HEK293T (cell line): ENCODE results near the gene ZNF215.
"Not testable (repeated sequence)": the region's sequence is repeated elsewhere in the genome, so short reads cannot be mapped to it uniquely, and the experiment has no call there.

Source experiments
- CTCF ChIA-PET: fragments of 350-600 bp; formaldehyde crosslinking; extraction: SDS; loops from one replicate; lab custom pipeline; 2021; ENCODE audit warnings: antibody characterized with exemption, inconsistent platforms; lab: Yijun Ruan, JAX
- POLR2A ChIA-PET: fragments of 350-600 bp; formaldehyde crosslinking; extraction: SDS; loops from one replicate; lab custom pipeline; 2020; ENCODE audit warnings: antibody characterized with exemption, inconsistent platforms; lab: Yijun Ruan, JAX
- DNase-seq: peaks from one replicate; pipeline ENCODE4 v3.0.0; 2012; ENCODE audit warnings: mixed read lengths; ENCODE audit errors: extremely low spot score
- ARNT ChIP-seq: fragments of 450-650 bp; IDR thresholded peaks from 2 replicates; pipeline ENCODE4 v1.6.1; 2017; ENCODE audit warnings: mild to moderate bottlenecking
- BHLHE40 ChIP-seq: fragments of 450-650 bp; IDR thresholded peaks from 2 replicates; pipeline ENCODE4 v1.6.1; 2016; ENCODE audit warnings: mild to moderate bottlenecking, moderate library complexity, borderline replicate concordance
- CTBP1 ChIP-seq: fragments of 450-650 bp; IDR thresholded peaks from 2 replicates; pipeline ENCODE4 v1.6.1; 2016; ENCODE audit warnings: borderline replicate concordance
- ELF4 ChIP-seq: fragments of 450-650 bp; IDR thresholded peaks from 2 replicates; pipeline ENCODE4 v1.6.1; 2017; ENCODE audit warnings: antibody characterized with exemption
- FOXA1 ChIP-seq: fragments of 450-650 bp; IDR thresholded peaks from 2 replicates; pipeline ENCODE4 v1.6.1; 2016; ENCODE audit warnings: mild to moderate bottlenecking
- FOXK2 ChIP-seq: fragments of 450-650 bp; IDR thresholded peaks from 2 replicates; pipeline ENCODE4 v1.6.1; 2016; ENCODE audit warnings: mild to moderate bottlenecking
- FOXM1 ChIP-seq: fragments of 450-650 bp; IDR thresholded peaks from 2 replicates; pipeline ENCODE4 v1.6.1; 2017; ENCODE audit warnings: mild to moderate bottlenecking, borderline replicate concordance
- HDGF ChIP-seq: fragments of 450-650 bp; IDR thresholded peaks from 2 replicates; pipeline ENCODE4 v1.6.1; 2017; ENCODE audit warnings: antibody characterized with exemption, borderline replicate concordance
- L3MBTL2 ChIP-seq: fragments of 450-650 bp; conservative IDR thresholded peaks from 2 replicates; pipeline ENCODE4 v1.6.1; 2016; ENCODE audit warnings: mild to moderate bottlenecking
- LEF1 ChIP-seq: fragments of 450-650 bp; IDR thresholded peaks from 2 replicates; pipeline ENCODE4 v1.6.1; 2017; ENCODE audit warnings: mild to moderate bottlenecking, borderline replicate concordance
- NFRKB ChIP-seq: fragments of 450-650 bp; IDR thresholded peaks from 2 replicates; pipeline ENCODE4 v1.6.1; 2016; ENCODE audit warnings: mild to moderate bottlenecking, moderate library complexity
- SP1 ChIP-seq: fragments of 450-650 bp; IDR thresholded peaks from 2 replicates; pipeline ENCODE4 v1.6.1; 2017
- SUZ12 ChIP-seq: fragments of 450-650 bp; IDR thresholded peaks from 2 replicates; pipeline ENCODE4 v1.6.1; 2016; ENCODE audit warnings: mild to moderate bottlenecking
- TARDBP ChIP-seq: fragments of 450-650 bp; IDR thresholded peaks from 2 replicates; pipeline ENCODE4 v1.6.1; 2016
- ZNF384 ChIP-seq: fragments of 450-650 bp; IDR thresholded peaks from 2 replicates; pipeline ENCODE4 v1.6.1; 2016
- TF ChIP-seq, protein P1 (sequence below): fragments of 450-650 bp; IDR thresholded peaks from 2 replicates; pipeline ENCODE4 v1.6.1; 2016

The ZNF215 gene

DNA sequence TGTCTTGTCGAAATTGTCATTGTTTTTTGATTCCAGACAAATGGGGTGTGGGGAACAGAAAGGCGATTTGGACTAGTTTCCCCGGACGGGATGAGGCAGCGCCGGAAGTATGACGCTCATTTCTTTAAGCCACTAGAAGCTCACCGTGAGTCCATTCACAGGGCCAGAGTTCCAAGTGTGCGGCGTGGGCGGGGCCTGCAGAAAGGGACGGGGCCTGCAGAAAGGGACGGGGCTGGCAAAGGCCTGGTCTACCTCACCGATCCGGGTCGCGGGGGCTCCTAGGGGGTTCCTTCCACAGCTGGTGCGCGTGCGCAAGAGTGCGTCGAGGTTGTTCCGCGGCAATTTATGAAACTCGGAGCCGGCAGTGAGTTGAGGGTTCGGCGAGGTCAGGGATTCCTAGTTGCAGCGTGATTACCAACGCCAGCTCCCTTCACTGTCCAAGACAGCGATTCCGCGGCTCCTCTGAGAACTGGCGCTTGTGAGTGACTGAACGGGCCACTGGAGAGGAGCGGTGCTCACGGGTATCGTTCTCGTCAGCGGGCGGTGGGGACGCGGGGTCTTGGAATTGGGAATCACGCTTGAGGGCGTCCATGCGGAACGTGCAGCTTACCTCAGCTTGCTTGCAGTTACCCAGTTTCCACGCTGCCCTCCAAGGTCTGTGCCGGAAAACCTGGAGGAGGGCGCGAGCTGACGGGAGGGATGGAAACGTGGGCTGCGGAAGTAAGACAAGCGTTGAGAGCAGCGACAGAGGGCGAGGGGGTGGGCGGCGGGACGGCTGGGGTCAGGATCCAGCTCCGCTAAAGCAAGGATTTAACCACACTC lies at the start of gene ZNF215:
Gene ZNF215 (plus strand): TSS at position 219 of the 822 bp plus-strand sequence. CDS start 5,847 bp downstream, outside the sequence.
- peak; percentile 86 for DNase-seq
- ChIA-PET POLR2A (interaction anchor here (1.0 to 1.5 kb wide), 11 partner anchors 13 to 588 kb away, joined by 3 to 8 read pairs (median 4); partner anchors contain the start of genes NLRP14, PPFIBP2 and ZNF214), CTCF (interaction anchor here (0.6 kb wide), 1 partner anchor 249 kb away, joined by 5 read pairs; no protein-coding TSS in a partner anchor)
- TF ChIP-seq ELF4 (no peak), SP1 (no peak), BHLHE40 (no peak), SUZ12 (no peak), TARDBP (no peak), L3MBTL2 (peak; percentile 83)

DNA sequence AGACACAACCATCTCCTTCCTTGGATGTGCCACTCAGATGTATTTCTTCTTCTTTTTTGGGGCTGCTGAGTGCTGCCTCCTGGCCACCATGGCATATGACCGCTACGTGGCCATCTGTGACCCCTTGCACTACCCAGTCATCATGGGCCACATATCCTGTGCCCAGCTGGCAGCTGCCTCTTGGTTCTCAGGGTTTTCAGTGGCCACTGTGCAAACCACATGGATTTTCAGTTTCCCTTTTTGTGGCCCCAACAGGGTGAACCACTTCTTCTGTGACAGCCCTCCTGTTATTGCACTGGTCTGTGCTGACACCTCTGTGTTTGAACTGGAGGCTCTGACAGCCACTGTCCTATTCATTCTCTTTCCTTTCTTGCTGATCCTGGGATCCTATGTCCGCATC lies 49.3 kb upstream of the ZNF215 start:
- DNase-seq: no peak
- ChIA-PET POLR2A (no interaction called here), CTCF (no interaction called here)
- TF ChIP-seq BHLHE40: no peak

GRCh38 chr11:6882751-6883150 lies 43.5 kb upstream of the ZNF215 start:
- DNase-seq: no peak
- ChIA-PET CTCF (no interaction called here), POLR2A (no interaction called here)
- no peak for TF ChIP-seq FOXA1
- TF ChIP-seq CTBP1: no peak
- TF ChIP-seq TARDBP: no peak
- TF ChIP-seq SUZ12: no peak
- TF ChIP-seq SP1: no peak
- no peak for TF ChIP-seq L3MBTL2
- TF ChIP-seq, protein P1, sequence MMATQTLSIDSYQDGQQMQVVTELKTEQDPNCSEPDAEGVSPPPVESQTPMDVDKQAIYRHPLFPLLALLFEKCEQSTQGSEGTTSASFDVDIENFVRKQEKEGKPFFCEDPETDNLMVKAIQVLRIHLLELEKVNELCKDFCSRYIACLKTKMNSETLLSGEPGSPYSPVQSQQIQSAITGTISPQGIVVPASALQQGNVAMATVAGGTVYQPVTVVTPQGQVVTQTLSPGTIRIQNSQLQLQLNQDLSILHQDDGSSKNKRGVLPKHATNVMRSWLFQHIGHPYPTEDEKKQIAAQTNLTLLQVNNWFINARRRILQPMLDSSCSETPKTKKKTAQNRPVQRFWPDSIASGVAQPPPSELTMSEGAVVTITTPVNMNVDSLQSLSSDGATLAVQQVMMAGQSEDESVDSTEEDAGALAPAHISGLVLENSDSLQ: no peak
- no peak for TF ChIP-seq FOXK2
- TF ChIP-seq HDGF: no peak
- TF ChIP-seq ELF4: no peak
- TF ChIP-seq FOXM1: no peak
- TF ChIP-seq ZNF384: no peak
- no peak for TF ChIP-seq BHLHE40
- TF ChIP-seq LEF1: no peak
- no peak for TF ChIP-seq NFRKB
- TF ChIP-seq ARNT: no peak

- POLR2A ChIA-PET, CTCF ChIA-PET, DNase-seq: not testable (repeated sequence)
Observed at GRCh38 chr11:6887711-6888110, 38.5 kb upstream of the ZNF215 start.

GRCh38 chr11:6888830-6889229 lies 37.4 kb upstream of the ZNF215 start:
- no peak for DNase-seq
- POLR2A ChIA-PET: no interaction called here
- no peak for TF ChIP-seq ELF4
- TF ChIP-seq NFRKB: no peak
- no peak for TF ChIP-seq FOXM1
- TF ChIP-seq SUZ12: no peak
- no peak for TF ChIP-seq LEF1
- no peak for TF ChIP-seq TARDBP
- no peak for TF ChIP-seq ARNT
- no peak for TF ChIP-seq L3MBTL2
- no peak for TF ChIP-seq HDGF
- TF ChIP-seq SP1: no peak
- TF ChIP-seq FOXA1: no peak
- TF ChIP-seq, protein P1: no peak
- CTCF ChIA-PET: interaction anchor here (0.6 kb wide), 2 partner anchors 11 to 77 kb away, joined by 3 read pairs; no protein-coding TSS in a partner anchor

GRCh38 chr11:6889835-6890234 lies 36.4 kb upstream of the ZNF215 start:
- ChIA-PET CTCF (no interaction called here), POLR2A (no interaction called here)
- no peak for DNase-seq
- no peak for TF ChIP-seq NFRKB
- TF ChIP-seq SUZ12: no peak
- TF ChIP-seq HDGF: no peak
- TF ChIP-seq L3MBTL2: no peak
- no peak for TF ChIP-seq BHLHE40
- TF ChIP-seq LEF1: no peak

- TF ChIP-seq NFRKB: no peak
- TF ChIP-seq BHLHE40: no peak
- no peak for TF ChIP-seq ZNF384
- TF ChIP-seq FOXM1: no peak
- no peak for TF ChIP-seq L3MBTL2
- TF ChIP-seq FOXA1: no peak
- no peak for TF ChIP-seq TARDBP
- no peak for TF ChIP-seq SUZ12
- no peak for TF ChIP-seq ELF4
- no peak for TF ChIP-seq LEF1
- no peak for TF ChIP-seq SP1
- TF ChIP-seq, protein P1: no peak
- TF ChIP-seq ARNT: no peak
- TF ChIP-seq HDGF: no peak
- TF ChIP-seq CTBP1: no peak
- no peak for TF ChIP-seq FOXK2
- CTCF ChIA-PET: no interaction called here
- no peak for DNase-seq
- POLR2A ChIA-PET: no interaction called here
Observed at GRCh38 chr11:6892400-6892799, 33.8 kb upstream of the ZNF215 start, which contains the start of gene OR2D2. OR2D2 (minus strand) TSS chr11:6892500; CDS start chr11:6892500, 0 bp downstream.
